ENCODE results near the gene TRIO. TPM values are rescaled to one million over a fixed set of nuclear protein-coding genes. Genes with fewer than 3 reads are reported as not detected.

TRIO gene
- total RNA-seq, 1 experiment from 2014 or later = 136 TPM

GRCh38 chr5:14486996-14487896 lies 344.1 kb downstream of the TRIO start:
- no TSS peak for BruUV-seq (replicated peaks)
- H3K4me1 Mint-ChIP-seq (ENCODE audit: insufficient read depth, unreplicated experiment) = no peaks in the 10 kb centered on the region
- no peaks in the 10 kb centered on the region for H3K27me3 Mint-ChIP-seq (ENCODE audit: insufficient read depth, unreplicated experiment)
- no peak for DNase-seq (ENCODE audit: unreplicated experiment)
- no peak overlapping the region for H3K27ac Mint-ChIP-seq (ENCODE audit: low read depth, unreplicated experiment)
- H3K4me3 Mint-ChIP-seq (ENCODE audit: unreplicated experiment) = no peak overlapping the region
- TF ChIP-seq, protein P1, sequence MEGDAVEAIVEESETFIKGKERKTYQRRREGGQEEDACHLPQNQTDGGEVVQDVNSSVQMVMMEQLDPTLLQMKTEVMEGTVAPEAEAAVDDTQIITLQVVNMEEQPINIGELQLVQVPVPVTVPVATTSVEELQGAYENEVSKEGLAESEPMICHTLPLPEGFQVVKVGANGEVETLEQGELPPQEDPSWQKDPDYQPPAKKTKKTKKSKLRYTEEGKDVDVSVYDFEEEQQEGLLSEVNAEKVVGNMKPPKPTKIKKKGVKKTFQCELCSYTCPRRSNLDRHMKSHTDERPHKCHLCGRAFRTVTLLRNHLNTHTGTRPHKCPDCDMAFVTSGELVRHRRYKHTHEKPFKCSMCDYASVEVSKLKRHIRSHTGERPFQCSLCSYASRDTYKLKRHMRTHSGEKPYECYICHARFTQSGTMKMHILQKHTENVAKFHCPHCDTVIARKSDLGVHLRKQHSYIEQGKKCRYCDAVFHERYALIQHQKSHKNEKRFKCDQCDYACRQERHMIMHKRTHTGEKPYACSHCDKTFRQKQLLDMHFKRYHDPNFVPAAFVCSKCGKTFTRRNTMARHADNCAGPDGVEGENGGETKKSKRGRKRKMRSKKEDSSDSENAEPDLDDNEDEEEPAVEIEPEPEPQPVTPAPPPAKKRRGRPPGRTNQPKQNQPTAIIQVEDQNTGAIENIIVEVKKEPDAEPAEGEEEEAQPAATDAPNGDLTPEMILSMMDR (IDR thresholded peaks at IDR 0.05; ENCODE audit: unreplicated experiment) = no peak
- POLR2A ChIA-PET = no interaction called here
- intact Hi-C loops (cut with micrococcal nuclease) = no loop called here
- peaks cover 67% of the 10 kb centered on the region for H3K36me3 Mint-ChIP-seq (ENCODE audit: insufficient read depth, unreplicated experiment)
- no peaks in the 10 kb centered on the region for H3K9me3 Mint-ChIP-seq (ENCODE audit: unreplicated experiment)
- CTCF ChIA-PET = interaction anchor here (0.8 kb wide), 1 partner anchor 14 kb away, joined by 3 read pairs; no protein-coding TSS in a partner anchor

GRCh38 chr5:14487897-14488570 lies 344.9 kb downstream of the TRIO start:
- intact Hi-C loops (cut with micrococcal nuclease) = no loop called here
- Mint-ChIP-seq H3K9me3 (ENCODE audit: unreplicated experiment) (no peaks in the 10 kb centered on the region), H3K27me3 (ENCODE audit: insufficient read depth, unreplicated experiment) (no peaks in the 10 kb centered on the region), H3K36me3 (ENCODE audit: insufficient read depth, unreplicated experiment) (peaks cover 69% of the 10 kb centered on the region), H3K27ac (ENCODE audit: low read depth, unreplicated experiment) (no peak overlapping the region), H3K4me1 (ENCODE audit: insufficient read depth, unreplicated experiment) (no peaks in the 10 kb centered on the region), H3K4me3 (ENCODE audit: unreplicated experiment) (no peak overlapping the region)
- no peak for DNase-seq (ENCODE audit: unreplicated experiment)
- POLR2A ChIA-PET = no interaction called here
- CTCF ChIA-PET = no interaction called here
- no TSS peak for BruUV-seq (replicated peaks)
- TF ChIP-seq, protein P1 (IDR thresholded peaks at IDR 0.05; ENCODE audit: unreplicated experiment) = no peak

DNA sequence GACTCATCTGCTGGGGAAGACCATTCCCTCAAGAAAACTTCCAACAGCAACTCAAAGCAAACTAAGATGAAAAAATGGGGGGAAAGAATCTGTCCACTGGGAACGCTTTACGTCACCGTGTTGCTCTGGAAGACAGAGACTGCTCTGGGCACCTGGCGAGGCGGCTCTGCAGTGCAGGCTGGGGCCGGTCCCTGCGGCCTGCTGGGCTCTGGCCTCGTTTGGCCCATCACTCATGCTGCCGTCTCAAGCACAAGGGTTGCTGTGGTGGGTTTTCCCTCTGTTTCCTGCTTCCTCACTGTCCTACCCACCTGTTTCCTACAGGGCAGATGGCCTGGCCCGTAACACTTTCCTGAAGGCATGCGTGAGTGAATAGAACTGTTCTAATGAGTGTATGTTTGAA lies 345.6 kb downstream of the TRIO start:
- BruUV-seq (replicated peaks) = no TSS peak
- no peak overlapping the region for H3K4me3 Mint-ChIP-seq (ENCODE audit: unreplicated experiment)
- H3K4me1 Mint-ChIP-seq (ENCODE audit: insufficient read depth, unreplicated experiment) = no peaks in the 10 kb centered on the region
- TF ChIP-seq, protein P1 (IDR thresholded peaks at IDR 0.05; ENCODE audit: unreplicated experiment) = no peak
- no peak for DNase-seq (ENCODE audit: unreplicated experiment)
- CTCF ChIA-PET = no interaction called here
- peaks cover 66% of the 10 kb centered on the region for H3K36me3 Mint-ChIP-seq (ENCODE audit: insufficient read depth, unreplicated experiment)
- intact Hi-C loops (cut with micrococcal nuclease) = no loop called here
- H3K27ac Mint-ChIP-seq (ENCODE audit: low read depth, unreplicated experiment) = no peak overlapping the region
- POLR2A ChIA-PET = no interaction called here
- H3K9me3 Mint-ChIP-seq (ENCODE audit: unreplicated experiment) = no peaks in the 10 kb centered on the region
- H3K27me3 Mint-ChIP-seq (ENCODE audit: insufficient read depth, unreplicated experiment) = no peaks in the 10 kb centered on the region

DNA sequence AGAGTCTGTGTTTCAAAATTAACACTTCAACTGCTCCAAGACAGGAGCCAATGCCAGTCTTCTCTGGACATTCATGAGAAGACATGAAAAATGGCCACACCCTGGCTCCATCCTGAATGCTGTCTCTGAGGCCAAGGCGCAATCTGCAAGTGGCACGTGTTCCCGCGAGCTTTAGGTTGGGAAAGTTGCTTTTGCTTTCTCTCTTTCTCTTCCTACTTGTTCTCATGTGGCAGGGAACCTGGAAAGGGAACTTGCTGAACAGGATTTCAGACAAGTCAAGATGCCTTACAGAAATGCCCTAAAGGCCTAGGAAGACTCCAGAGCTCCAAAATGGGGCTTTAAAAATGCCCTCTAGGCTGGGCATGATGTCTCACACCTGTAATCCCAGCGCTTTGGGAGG lies 346.5 kb downstream of the TRIO start:
- ChIA-PET POLR2A (no interaction called here), CTCF (interaction anchor here (1.0 kb wide), 2 partner anchors 15 to 158 kb away, joined by 3 to 4 read pairs; no protein-coding TSS in a partner anchor)
- Mint-ChIP-seq H3K36me3 (ENCODE audit: insufficient read depth, unreplicated experiment) (peaks cover 58% of the 10 kb centered on the region), H3K4me1 (ENCODE audit: insufficient read depth, unreplicated experiment) (no peaks in the 10 kb centered on the region), H3K9me3 (ENCODE audit: unreplicated experiment) (no peaks in the 10 kb centered on the region), H3K27ac (ENCODE audit: low read depth, unreplicated experiment) (no peak overlapping the region), H3K27me3 (ENCODE audit: insufficient read depth, unreplicated experiment) (no peaks in the 10 kb centered on the region), H3K4me3 (ENCODE audit: unreplicated experiment) (no peak overlapping the region)
- intact Hi-C loops (cut with micrococcal nuclease) = no loop called here
- BruUV-seq (replicated peaks) = no TSS peak
- no peak for DNase-seq (ENCODE audit: unreplicated experiment)
- TF ChIP-seq, protein P1 (IDR thresholded peaks at IDR 0.05; ENCODE audit: unreplicated experiment) = no peak

Data from MCF 10A (cell line).